HG03196 (cell line): ENCODE data around the gene ABHD14A.
"Not testable (repeated sequence)": the region's sequence is repeated elsewhere in the genome, so short reads cannot be mapped to it uniquely, and the experiment has no call there.

Source experiments
- ATAC-seq: cut with Tn5 transposase; IDR thresholded peaks from one replicate; pipeline ENCODE4 v1.9.1; 2021; ENCODE audit not compliant: unreplicated experiment

Gene ABHD14A

DNA sequence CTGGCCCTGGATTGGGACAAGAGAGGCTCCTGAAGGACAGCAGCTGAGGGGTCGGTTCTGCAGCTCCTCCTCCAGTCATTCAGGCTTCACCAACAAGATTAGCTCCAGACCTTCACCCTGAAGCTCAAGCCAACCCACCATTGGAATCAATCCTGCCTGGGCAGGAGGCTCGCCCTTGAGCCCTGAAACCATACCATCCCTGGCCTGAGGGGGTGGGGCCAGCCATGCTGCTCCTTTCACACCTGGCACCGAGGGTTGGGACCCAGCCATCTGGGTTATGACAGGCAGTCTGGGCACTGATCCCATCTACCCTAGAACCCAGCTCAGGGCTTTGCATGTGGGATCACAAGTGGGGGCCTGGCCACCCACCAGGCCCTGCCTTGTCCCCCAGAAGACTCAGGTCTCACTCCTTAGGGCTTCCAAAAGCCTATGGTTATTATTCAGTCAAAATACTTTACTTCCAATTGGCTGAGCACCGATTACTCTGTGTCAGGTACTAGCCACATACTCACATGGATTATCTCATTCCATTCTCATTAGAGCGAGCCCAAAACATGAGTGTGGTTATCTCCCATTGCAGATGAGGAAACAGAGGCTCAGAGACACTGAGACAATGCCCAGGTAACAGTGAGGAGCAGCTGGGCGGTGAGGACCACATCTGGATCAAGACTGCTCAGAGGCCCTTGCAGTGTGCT, 4.1 kb upstream of the ABHD14A start:
- no peak for ATAC-seq

DNA sequence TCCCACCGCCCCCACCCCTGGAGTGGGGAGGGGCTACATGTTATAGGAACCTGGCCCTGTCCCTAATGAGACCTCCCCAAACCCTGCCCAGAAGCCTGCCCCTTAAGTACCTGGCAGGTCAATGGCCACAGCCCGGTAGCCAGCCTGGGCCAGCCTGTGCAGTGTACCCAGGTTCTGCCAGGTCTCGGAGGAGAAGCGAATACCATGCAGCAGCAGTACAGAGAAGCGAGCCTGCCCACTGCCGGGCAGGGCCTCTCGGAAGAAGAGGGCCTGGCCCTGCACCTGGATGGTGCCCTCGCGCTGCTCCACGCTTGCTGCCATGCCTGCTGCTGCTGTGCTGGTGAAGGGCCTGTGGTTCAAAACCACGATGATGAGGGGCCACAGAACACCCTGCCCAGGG, 3.5 kb upstream of the ABHD14A start:
- ATAC-seq: no peak

DNA sequence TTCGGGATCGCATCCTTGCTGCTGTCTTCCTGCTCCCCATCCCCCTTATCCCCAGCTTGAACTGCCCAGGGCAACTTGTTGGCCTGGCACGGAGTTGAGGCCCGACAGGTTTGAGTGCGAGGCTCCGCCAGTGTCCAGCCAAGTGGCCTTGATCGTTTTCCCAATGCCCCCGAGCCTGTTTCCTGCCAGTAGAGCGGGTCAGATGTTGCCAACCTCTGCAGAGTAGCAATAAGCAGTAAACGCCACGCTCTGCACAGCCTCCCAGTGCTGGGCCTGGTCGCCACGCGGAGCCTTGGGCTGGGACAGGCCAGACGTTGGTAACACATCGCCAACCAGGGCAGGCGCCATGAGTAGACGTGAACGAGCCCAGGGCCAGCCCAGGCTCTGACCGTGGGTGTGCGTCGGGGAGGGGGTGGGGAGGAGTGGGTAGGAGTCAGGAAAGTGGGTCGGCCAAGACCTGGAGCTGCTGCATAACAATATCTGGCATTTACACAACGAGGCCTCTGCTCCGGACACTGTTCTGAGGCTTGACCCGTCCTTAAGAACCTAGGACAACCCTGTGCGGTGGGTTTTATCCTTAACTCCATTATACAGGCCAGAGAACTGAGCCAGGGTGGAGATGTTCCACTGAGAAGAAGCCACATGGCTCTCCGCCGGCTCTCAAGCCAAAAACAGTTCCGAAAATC, 444 bp upstream of the ABHD14A start:
- no peak for ATAC-seq

DNA sequence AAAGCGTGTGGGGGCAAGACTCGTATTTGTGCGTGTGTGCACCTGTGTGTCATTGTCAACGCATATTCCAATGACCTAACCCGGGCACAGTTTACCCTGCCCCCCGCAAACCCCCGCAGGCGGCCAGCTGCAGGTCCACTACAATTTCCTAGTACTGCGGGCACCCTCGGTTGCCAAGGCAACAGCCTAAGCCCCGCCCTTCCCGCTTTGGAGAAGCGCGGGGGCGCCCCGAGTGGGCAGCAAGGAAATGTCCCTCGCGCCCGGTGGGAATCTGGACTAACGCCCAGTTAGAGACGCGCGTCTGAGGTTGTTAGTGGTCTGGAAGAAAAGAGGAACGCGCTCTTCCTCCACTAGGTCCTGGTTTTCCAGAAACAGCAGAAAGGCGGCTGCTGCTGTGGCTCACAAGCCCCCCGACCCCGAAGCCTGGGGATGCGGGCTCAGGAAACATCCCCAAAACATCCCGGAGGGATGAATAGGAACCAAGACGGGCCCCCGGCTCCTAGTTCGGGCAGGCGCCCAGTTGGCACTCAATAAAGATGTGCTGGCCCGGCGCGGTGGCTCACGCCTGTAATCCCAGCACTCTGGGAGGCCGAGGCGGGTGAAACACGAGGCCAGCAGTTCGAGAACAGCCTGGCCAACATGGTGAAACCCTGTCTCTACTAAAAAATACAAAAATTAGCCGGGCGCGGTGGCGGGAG, 1.1 kb downstream of the ABHD14A start:
- ATAC-seq: no peak

DNA sequence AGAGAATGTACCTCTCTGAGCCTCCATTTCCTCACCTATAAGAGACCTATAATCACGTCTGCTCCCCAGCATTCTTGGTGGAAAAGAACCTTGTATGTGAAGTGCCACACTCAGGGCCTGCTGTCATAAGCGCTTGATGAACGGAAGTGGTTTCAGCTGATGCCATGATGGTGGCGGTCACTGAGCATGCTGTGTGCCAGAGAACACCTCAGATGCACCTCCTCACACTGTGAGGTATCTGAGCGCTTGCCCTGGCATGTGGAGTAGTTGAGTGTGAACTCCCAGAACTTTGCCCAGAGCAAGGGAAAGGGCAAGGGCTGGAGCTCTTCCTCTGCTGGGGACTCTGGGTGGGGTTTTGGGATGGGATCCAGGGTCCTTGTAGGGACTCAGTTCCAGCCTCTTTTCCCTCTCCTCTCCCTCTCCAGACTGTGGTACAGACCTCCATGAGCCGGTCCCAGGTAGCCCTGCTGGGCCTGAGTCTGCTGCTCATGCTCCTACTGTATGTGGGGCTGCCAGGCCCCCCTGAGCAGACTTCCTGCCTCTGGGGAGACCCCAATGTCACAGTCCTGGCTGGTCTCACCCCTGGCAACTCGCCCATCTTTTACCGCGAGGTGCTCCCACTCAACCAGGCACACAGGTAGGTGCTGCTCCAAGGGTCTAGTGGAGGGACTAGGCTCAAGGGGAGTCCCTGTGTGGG, 2.7 kb downstream of the ABHD14A start:
- no peak for ATAC-seq

DNA sequence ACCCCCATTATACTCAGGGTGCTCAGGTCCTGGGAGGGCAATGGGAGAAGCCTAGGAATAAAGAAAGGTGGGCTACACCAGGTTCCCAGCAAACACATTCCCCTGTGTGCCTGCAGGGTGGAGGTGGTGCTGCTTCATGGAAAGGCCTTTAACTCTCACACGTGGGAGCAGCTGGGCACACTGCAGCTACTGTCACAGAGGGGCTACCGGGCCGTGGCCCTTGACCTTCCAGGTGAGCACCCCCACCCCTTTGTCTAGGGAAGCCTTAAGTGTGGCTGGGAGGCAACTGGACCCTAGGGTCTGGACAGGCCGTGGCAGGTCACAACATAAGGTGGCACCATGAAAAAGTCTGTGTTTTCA, 3.3 kb downstream of the ABHD14A start:
- no peak for ATAC-seq

DNA sequence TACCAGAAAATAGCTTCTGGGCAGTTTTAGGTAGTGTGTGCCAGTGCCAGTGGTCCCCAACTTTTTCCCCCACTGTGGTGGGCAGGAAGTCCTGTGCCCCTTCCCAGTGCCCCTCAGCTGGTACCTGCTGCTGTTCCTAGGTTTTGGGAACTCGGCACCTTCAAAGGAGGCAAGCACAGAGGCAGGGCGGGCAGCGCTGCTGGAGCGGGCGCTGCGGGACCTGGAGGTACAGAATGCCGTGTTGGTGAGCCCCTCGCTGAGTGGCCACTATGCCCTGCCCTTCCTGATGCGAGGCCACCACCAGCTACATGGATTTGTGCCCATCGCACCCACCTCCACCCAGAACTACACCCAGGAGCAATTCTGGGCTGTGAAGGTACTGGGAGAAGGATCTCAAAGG, 5.4 kb downstream of the ABHD14A start:
- no peak for ATAC-seq

DNA sequence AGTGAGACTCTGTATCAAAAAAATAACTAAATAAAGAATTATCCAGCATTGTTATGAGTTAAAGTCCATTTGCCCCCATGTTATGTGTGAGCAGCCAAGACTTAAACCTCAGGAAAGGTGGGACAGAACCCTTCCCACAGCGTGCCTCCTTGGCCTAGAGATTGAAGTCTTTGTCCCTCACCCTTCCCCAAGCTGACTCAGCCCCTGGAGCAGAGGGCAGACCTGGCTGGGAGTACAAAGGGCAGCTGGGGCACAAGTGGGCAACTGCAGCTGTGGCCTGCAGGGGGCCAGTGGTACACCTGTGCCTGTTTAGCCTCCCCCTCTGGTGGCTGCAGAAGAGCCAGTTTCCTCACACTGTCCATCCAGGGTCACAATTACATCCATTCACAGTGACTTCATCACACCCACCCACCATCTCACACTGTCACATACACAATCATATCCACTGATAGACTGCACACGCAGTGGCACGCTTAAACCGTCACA, 7.5 kb downstream of the ABHD14A start:
- peak; percentile 48 for ATAC-seq

DNA sequence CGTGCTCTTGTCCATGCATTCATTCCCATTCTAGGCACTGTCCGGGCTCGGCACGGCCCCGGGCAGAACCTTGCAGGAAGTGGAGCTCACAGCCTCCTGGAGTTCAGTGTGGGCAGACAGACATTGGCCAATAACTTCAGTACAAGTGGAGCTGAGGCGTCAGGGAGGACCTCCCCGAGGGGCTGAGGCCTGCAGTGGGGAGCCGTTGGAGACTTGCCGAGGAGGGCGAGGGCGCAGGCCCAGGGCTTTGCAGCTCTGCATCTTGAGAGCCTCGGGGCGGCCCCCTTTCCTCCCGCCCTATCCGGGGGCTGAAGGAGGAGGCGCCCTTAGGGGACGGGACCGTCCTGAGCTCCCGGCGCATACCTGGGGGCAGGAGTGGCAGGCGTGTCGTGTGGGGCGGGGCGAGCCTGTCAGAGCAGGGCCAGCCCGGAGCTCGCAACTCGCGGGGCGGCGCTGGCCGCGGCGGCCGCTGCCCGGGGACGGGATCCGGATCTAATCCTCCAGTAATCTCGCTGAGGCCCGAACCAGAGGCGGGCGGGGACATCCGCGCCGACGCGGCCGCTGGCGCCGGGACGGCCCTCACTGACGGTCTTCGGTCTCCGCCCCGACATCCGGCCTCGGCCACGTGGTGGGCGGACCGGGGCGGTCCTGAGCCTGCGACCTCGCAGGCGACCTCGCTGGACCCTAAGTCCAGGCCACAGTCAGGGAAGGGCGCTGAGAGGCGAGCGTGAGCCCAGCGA, 8.1 kb downstream of the ABHD14A start, which contains the start of gene ACY1:
ACY1 (plus strand) TSS at position 698 of the 740 bp plus-strand sequence. CDS start 530 bp downstream, outside the sequence.
- peak; percentile 73 for ATAC-seq

DNA sequence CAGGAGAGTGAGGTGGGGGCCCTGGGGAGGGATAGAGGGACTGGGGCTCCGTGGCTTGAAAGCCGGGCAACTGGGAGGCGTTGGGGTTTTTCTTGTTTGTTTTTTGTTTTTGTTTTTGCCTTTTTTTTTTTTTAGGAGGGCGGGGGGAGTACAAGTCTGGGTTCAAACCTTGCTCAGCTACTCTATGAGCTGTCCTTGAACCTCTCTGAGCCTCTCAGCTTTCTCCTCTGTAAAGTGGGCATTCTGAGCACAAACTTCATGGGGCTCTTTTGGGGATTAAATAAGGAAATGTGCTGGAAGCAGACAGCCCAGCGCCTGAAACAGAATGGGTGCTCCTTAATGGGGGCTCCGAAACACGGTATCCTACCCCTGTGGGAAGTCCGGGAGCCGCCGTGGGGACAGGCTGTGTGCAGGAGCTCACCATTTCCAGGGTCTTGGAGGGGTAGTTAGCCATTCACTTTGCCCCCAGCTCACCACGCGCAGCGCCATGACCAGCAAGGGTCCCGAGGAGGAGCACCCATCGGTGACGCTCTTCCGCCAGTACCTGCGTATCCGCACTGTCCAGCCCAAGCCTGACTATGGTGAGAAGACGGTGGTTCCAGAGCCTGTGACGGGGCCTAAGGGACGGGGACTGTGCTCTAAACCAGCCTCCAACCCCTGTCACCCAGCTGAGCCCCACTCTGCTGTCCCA, 8.9 kb downstream of the ABHD14A start:
- no peak for ATAC-seq

DNA sequence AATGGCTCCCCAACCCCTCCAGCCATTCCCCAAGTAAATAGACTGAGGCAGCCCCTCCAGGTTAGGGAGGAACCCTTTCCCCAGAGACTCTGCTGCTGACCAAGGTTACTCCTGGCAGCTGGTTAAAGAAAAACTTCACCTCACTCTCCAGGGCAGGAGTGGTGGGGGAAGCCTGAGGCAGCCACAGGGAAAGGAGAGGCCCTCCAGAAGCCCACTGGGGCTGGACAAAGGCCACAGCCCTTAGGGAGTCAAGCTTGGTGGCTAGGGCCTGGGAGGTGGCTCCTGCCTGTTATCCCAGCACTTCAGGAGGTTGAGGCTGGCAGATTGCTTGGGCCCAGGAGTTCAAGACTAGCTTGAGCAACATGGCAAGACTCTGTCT, 9.4 kb downstream of the ABHD14A start:
- no peak for ATAC-seq

DNA sequence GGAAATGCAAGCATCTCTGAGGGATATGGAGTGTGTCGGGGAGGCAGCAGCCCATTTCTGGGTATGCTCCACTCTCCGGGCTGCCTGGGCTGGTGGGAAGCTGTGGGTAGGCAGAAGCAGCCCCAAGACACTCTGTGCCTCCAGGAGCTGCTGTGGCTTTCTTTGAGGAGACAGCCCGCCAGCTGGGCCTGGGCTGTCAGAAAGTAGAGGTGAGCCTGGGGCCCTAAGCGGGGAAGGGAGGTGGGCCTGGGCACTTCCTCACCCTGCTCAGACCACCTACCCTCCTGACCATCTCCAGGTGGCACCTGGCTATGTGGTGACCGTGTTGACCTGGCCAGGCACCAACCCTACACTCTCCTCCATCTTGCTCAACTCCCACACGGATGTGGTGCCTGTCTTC, 10.2 kb downstream of the ABHD14A start:
- ATAC-seq: no peak

DNA sequence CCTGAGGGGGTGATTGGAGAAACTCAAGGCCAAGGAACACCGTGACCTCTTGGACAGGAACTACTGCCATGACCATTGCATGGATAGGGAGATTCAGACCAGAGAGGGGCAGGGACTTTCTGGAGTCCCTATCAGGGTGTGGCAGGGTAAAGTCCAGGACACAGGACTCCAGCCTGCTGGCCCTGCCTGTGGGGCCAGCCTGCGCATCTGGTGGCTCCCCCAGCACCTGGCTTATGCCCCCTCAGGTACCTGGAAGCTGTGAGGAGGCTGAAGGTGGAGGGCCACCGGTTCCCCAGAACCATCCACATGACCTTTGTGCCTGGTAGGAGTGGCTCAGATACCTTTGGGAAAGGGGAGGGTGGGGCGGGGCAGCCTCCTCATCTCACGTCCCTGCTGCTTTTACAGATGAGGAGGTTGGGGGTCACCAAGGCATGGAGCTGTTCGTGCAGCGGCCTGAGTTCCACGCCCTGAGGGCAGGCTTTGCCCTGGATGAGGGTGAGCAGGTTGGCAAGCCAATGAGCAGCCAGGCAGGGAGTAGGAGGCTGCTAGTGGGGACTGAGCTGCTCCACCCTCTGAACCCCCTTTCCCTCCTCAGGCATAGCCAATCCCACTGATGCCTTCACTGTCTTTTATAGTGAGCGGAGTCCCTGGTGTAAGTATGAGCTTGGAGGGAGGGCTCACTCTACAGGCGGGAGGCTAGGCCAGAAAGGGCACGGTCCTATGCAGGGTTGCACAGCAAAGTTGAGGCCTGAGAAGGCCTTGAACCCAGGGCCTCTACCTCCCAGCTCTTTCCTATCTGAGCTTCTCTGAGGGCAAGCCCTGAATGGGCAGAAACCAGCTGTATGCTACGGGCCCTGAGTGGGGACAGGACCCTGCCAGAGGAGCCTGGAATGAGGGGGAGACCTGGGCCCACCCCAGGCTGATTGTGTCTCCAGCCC, 11.4 kb downstream of the ABHD14A start:
- ATAC-seq: no peak

DNA sequence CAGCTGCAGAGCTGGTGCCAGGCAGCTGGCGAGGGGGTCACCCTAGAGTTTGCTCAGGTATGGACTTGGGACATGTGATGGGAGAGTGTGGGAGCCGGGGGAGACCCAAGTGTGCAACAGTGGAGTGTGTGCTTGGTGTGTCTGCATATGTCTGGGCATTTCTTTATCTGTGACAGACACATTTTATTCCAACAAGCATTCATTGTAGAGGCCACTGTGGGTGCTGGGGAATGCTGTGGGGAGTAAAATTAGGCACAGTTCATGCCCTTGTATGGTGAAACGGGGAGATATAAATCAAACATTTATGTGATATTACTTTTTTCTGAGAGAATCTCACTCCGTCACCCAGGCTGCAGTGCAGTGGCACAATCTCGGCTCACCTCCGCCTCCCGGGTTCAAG, 12.7 kb downstream of the ABHD14A start:
- no peak for ATAC-seq

DNA sequence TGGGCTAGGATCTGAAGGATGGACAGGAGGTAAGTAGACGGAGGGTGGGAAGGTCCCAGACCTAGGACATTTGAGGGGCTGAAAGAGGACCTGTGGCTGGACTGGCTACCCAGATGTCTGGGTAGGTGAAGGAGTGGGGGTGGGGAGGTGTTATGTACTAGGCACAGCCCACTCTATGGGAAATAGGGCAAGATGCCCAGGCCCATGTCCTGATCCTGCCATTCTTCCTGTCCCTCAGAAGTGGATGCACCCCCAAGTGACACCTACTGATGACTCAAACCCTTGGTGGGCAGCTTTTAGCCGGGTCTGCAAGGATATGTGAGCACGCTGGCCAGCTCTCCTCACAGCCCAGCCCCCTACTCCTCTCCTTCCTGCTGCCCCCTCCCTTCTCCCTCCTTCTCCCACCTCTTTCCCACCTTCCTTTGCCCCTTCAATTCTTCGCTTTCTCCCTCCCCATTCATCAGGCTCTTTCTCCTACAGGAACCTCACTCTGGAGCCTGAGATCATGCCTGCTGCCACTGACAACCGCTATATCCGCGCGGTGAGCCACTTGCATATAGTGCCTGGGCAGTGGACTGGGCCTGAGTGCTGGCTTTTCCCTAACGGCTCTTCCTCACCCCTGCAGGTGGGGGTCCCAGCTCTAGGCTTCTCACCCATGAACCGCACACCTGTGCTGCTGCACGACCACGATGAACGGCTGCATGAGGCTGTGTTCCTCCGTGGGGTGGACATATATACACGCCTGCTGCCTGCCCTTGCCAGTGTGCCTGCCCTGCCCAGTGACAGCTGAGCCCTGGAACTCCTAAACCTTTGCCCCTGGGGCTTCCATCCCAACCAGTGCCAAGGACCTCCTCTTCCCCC, 13.7 kb downstream of the ABHD14A start:
- no peak for ATAC-seq

DNA sequence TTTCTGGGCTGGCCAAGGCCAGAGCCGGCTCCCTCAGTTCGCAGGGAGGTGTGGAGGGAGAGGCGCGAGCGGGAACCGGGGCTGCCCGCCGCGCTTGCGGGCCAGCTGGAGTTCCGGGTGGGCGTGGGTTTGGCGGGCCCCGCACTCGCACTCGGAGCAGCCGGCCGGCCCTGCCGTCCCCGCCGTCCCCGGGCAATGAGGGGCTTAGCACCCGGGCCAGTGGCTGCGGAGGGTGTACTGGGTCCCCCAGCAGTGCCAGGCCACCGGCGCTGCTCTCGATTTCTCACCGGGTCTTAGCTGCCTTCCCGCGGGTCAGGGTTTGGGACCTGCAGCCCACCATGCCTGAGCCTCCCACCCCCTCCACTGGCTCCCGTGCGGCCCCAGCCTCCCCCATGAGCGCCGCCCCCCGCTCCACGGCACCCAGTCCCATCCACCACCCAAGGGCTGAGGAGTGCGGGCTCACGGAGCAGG, 15.7 kb downstream of the ABHD14A start:
- ATAC-seq: not testable (repeated sequence)

DNA sequence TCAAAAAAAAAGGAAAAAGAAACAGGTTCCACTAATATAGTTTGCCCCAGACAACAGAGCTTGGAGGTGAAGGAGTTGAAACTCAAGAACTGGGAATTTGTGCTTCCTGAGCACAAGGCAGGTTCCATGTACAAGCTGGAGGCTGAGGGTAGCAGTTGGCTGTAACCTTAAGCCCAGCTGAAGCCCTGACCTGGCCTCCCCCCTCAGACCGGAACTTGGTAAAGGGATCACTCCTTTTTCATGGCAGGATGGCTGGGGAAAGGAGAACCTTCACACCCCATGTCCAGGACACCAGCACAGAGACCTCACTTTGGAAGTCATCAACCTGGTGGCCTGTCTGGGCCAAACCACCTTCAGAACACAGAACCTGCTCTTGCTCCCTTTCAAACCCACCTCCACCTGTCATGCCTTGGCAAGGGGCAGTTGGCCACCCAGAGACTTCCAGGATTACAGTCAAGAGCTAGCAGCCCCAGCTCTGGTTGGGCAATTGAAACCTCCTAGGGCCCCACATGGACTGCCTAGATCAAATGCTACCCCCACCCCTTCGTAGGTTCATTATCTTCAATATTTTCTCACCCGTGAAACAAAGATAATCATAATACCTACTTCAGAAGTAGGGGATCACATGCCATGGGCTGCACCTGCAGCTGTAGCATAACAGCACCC, 17.3 kb downstream of the ABHD14A start:
- ATAC-seq: no peak
